ENCODE results near the gene C19orf67.

The C19orf67 gene

DNA sequence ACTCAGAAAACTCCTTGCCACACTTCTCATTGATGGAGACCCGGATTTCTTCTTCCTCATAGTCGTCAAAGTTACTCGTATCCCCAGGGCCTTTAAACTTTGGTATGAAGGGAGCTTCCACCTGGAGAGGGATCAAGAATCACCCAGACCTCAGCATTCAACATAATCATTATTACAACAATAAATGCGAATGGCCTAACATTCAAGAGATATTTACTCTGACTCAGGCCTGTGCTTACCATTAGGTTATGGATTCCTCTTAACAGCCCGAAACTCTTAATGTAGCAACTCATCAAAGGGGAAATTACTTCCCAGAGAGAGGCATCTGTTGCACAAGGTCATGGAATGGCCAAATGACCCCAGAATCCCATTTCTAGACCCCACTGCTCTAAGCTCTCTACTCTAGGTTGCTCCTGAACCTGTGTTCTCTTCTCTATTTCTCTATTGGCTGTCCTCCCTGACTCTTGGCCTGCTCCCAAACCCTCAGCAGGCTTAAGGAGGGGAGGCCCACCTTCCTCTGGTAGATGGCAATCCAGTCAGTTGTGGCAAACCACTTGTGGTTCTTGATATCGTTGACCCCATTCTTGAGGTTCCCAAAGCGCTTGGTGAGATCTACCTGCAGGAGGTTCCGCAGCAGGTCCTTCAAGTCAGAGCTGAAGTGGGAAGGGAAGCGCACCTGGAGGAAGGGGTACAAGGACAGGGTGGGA lies 7.7 kb upstream of the C19orf67 start:
- ChIA-PET POLR2A (ENCODE audit: low non-redundant PET) (no interaction called here), CTCF (interaction anchor here (0.7 kb wide), 1 partner anchor 9 kb away, joined by 4 read pairs; no protein-coding TSS in a partner anchor)
- no peak for DNase-seq (ENCODE audit: low spot score)
- H3K27ac ChIP-seq, result no peak overlapping the region
- TF ChIP-seq, protein P1, sequence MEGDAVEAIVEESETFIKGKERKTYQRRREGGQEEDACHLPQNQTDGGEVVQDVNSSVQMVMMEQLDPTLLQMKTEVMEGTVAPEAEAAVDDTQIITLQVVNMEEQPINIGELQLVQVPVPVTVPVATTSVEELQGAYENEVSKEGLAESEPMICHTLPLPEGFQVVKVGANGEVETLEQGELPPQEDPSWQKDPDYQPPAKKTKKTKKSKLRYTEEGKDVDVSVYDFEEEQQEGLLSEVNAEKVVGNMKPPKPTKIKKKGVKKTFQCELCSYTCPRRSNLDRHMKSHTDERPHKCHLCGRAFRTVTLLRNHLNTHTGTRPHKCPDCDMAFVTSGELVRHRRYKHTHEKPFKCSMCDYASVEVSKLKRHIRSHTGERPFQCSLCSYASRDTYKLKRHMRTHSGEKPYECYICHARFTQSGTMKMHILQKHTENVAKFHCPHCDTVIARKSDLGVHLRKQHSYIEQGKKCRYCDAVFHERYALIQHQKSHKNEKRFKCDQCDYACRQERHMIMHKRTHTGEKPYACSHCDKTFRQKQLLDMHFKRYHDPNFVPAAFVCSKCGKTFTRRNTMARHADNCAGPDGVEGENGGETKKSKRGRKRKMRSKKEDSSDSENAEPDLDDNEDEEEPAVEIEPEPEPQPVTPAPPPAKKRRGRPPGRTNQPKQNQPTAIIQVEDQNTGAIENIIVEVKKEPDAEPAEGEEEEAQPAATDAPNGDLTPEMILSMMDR (conservative IDR thresholded peaks at IDR 0.05; ENCODE audit: low read depth), result no peak

DNA sequence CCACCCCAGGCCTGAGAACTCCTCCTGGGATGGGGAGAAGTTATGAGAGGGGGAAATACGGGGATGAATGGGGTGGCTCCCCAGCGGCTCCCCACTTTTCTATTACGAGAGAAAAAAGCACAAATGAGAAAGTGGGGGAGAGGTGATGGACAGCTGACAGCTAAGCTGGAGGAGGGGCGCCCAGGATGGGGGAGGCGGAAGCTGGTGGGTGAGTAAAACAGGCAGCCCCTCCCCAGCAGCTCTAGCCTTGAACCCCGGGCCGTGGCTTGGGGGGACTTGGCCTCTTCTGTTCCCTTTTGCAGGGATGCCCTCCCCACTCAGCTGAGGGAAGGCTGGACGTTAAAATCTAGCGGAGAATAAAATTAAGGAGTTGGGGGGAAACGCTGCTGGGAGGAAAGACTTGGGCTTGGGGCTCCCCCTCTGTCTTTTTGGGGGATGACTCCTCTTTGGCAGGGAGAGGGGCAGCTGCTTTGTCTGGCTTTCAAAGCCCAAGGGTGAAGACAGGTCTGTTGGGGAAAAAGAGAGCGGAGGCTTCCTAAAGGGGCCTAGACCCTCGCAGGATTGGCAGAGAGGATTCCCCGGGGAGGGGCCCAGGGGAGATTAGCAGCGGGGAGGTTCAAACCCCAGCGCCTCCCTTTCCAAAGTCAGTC lies 6.4 kb upstream of the C19orf67 start:
- TF ChIP-seq, protein P1 (conservative IDR thresholded peaks at IDR 0.05; ENCODE audit: low read depth), result no peak
- ChIA-PET CTCF (interaction anchor here (0.5 to 0.7 kb wide), 2 partner anchors 44 to 45 kb away, joined by 3 to 5 read pairs; no protein-coding TSS in a partner anchor), POLR2A (ENCODE audit: low non-redundant PET) (no interaction called here)
- no peak for DNase-seq (ENCODE audit: low spot score)
- H3K27ac ChIP-seq, result peak overlapping the region; percentile 92

DNA sequence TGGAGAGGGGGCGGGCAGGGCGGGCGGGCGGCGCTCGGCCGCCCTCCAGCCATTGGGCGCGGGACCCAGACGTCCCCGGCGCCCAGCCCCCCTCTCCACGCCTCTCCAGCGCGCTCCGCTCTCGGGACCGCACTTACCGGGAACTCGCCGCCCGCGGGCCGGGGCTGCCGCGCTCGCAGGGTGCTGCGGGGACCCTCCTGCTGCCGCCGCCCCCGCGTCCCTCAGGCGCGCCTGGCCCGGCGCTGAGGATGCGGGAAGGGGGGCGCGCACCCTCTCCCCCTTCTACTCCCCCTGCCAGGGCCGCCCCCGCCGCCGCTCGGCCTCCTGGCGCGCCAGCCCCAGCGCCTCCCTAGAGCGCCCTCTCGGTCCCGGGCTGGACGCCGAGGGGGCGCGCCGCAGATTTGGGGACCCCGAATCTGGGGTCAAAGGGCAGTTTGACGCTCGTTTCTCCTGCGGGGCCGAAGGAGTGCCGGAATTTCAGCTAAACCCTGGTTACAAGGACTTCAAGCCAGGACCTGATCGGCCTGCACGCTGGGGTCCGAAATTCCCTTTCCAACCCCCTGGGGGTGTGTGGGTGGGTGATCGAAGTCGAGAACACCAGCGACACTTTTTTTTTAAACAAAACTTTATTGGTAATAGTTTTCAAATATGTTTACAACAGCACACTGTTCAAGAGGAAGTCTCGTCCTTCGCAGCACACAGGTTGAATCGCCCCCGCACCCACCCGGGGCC lies 5.7 kb upstream of the C19orf67 start:
- TF ChIP-seq, protein P1 (conservative IDR thresholded peaks at IDR 0.05; ENCODE audit: low read depth), result peak; percentile 42
- ChIA-PET POLR2A (ENCODE audit: low non-redundant PET) (no interaction called here), CTCF (no interaction called here)
- H3K27ac ChIP-seq, result peak overlapping the region; percentile 92
- DNase-seq (ENCODE audit: low spot score), result peak; percentile 43

DNA sequence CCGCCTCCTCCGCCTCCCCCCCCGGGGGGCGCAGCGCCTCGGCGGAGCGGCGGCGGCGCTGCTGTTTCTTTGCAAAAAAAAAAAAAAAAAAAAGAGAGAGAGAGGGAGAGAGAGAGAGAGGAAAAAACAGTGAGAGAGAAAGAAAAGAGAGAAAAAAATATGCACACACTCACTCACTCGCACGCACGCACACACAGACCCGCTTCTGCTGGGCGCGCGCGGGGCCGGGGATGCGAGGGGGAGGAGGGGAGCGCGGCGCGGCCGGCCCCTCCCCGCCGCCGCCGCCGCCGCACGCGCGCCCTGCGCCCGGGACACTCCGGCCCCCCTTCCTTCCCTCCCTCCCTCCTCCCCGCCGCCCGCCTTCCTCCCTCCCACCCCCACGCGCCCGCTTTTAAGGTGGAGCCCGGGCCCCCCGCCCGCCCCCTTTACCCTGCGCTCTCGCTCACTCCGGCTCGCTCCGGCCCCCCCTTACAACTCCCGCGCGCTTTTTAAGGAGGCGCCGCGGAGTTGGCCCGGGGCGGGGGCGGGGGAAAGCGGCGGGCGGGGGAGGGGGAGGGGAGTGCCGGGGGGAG lies 5.0 kb upstream of the C19orf67 start, which contains the start of gene SAMD1:
Gene SAMD1, minus strand, starts transcription at position 243 of the 572 bp plus-strand sequence.
- TF ChIP-seq, protein P1 (conservative IDR thresholded peaks at IDR 0.05; ENCODE audit: low read depth), result no peak
- H3K27ac ChIP-seq, result peak within 1 kb of the TSS; percentile 92
- ChIA-PET CTCF (no interaction called here), POLR2A (ENCODE audit: low non-redundant PET) (no interaction called here)
- DNase-seq (ENCODE audit: low spot score), result peak; percentile 91

DNA sequence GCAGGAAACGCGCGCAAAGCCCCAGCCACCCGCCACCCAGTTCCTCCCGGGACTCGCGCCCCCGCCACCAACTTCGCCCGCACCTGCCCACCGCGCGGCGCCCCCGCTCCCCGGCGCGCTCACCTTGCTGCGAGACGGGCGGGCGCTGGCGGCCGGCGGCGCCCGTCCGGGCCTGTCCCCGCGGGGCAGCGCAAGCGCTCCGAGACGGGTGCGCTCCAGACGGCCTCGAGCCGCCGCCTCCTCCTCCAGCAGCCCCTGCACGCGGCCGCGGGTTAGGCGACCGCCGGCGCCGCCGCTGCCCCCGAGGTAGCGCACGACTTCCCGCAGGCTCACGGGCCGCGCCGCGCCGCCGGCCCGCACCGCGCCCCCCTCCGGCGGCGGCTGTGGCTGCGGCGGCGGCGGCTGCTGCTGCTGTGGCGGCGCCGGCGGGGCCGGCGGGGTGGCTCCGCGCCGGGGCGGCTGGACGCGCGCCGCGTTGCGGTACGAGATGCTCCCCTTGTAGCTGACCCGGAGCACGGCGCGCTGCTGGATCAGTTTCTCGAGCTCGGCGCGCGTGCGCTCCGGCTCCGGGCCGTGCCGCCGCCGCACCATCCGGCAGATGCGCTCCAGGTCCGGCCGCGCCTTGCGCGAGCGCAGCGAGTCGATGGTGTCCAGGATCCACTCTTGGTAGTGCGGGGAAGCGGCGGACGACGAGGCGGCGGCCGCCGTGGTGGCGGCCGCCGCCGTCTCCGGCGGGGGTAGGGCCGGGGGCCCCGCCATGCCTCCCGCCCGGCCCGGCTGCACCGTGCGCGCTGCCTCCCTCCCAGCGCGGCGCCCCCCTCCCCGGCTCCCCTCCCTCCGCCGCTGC lies 4.3 kb upstream of the C19orf67 start:
- peak overlapping the region; percentile 92 for H3K27ac ChIP-seq
- TF ChIP-seq, protein P1 (conservative IDR thresholded peaks at IDR 0.05; ENCODE audit: low read depth), result peak; percentile 38; the same call in 1 of the 2 replicates
- peak; percentile 44 for DNase-seq (ENCODE audit: low spot score)
- POLR2A ChIA-PET (ENCODE audit: low non-redundant PET), result interaction anchor here (0.7 kb wide), 1 partner anchor 33 kb away, joined by 3 read pairs; no protein-coding TSS in a partner anchor
- CTCF ChIA-PET, result interaction anchor here (0.5 kb wide), 1 partner anchor 127 kb away, joined by 3 read pairs; no protein-coding TSS in a partner anchor
